Glomerular endothelial cell (primary cell): Measurements from ENCODE around the gene FRAT2. TPM values are rescaled to one million over a fixed set of nuclear protein-coding genes. Genes with fewer than 3 reads are reported as not detected.

Source experiments
- DNase-seq: peaks from one replicate; pipeline ENCODE4 v3.0.0-alpha.2; 2011; ENCODE audit warnings: low read depth, low spot score; ENCODE audit errors: extremely low read depth
- total RNA-seq: library from RNA; depleted of rRNA; stranded (reverse); fragments of >200 nt; gene quantifications from 2 replicates; pipeline ENCODE4 v1.2.3, GENCODE V29; 2015

Gene FRAT2
- total RNA-seq, 1 donor from 2014 or later = 10.6 TPM

DNA sequence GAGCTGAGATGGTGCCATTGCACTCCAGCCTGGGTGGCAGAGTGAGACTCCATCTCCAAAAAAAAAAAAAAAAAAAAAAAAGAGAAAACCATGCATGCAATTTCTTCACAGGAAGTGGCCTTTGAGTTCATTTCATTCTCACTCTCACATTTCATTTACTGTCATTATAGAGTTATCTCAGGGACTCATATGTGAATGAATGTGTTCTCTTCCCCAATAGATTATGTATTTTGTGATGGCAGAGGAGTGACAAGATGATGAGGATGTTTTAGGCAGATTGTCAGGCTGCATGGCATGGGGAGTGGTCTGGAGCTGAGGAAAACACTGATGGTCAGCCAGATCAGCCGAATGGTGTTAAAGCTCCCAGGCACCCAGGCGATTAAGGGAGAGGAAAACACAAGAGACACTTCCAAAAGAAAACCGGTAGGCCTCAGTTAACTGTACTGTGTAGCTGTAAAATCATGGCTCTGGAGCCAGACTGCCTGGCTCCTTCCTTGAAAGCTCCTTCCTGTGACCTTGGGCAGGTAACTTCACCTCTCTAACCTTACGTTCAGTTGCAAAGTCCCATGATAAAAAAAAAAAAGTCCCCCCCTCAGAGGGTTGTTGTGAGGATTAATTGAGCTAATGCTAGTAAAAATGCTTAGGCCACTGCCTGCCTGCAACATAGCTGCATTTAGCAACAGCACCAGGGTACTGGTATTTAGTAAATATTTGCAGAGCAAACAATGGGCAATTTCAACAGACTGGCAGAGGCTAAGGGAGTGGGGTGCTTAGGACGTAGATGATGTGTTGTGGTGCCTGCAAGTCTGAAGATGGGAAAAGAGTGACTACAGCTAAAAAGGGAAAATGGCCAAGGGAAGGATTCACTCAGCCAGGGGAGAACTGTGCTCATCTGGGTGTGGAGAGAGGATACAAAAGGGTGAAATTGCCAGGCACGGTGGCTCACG, 6.9 kb downstream of the FRAT2 start:
- no peak for DNase-seq

DNA sequence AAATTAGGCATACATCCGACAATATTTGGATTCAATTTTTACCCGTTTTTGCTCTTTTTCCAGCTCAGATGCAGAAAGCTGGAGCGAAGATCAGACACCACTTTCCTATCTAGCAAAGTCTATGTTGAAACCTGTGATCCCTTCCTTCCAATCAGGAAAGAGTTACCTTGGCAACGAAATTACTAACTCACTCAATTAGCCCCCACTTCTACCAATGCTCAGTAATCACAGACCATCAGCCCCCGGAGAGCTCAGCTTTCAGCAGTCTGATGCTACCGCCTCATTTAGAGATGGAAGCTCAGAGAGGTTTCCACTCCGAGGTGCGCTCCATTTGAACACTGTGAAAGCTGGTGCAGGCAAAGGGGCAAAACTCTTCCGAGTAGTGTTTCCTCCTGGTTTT, 8.8 kb downstream of the FRAT2 start:
- DNase-seq = no peak

DNA sequence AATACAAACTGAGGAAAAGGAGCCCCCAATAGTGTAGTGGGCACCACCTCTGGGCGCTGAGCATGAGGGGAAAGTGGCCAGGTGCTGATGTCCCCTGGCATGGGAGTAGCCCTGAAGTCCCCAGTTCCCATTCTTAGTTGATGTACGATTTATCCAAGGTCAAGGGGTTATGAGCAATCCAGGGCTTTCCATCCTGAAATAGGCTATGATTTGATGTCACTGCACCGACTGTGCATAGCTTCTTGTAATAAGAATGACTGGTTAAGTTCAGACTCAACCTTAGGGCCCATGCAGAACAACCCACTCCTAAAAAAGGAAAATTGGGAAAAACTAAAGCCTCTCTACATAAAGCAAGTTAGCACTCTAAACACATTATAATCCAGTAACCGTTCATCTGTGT, 11.0 kb downstream of the FRAT2 start:
- DNase-seq = no peak

DNA sequence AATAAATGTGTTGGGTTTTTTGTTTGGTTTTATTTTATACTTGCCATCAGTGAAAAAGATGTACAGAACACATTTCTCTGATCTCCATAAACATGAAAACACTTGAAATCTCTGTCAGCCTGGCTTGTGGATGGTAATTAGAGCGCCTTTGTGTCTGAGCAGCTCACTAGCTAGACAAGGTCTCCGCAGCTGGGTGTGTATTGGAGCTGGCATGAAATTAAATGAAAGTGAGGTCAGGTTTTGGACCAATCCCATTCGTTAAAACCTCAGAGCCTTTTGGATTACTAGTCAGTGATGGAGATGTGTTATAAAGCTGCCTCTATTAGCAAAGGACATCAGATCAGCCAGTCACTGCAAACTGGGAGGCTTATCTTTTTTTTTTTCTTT, 12.7 kb downstream of the FRAT2 start:
- no peak for DNase-seq

DNA sequence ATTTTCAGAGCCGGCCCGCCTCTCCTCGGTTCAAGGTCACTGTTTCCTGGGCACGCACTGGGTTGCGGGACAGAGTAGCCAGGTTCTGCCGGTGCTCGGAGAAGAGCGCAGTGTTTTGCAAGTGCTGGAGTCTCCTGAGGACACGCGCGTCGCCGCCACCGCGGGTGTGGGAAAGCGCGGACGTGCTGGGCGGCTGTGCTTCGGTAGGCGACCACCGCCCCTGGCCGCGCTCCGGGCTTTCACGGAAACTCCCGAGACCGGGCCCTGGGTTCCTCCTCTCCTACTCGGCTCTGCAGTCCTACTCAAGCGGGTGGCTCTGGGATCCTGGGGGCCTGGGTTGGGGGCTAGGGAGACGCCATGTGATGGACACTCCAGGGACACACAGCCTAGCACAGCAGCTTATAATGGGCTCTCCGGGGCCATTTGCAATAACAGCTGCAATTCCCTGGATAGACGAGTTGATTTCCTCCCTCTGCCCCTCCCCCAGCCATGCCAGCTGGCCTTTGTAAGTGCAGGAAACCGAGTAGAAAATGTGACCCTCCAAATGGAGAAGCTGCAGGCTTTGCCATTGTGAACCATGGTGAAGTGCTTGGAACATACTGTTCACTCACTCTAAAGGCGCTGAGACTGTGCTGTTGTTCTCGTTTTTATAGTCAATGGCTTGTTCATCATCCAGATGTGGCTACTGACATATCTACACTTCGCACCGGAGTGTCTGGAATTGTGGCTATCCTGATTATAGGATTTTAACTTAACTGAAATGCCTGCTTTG, 13.3 kb downstream of the FRAT2 start:
- DNase-seq = no peak

DNA sequence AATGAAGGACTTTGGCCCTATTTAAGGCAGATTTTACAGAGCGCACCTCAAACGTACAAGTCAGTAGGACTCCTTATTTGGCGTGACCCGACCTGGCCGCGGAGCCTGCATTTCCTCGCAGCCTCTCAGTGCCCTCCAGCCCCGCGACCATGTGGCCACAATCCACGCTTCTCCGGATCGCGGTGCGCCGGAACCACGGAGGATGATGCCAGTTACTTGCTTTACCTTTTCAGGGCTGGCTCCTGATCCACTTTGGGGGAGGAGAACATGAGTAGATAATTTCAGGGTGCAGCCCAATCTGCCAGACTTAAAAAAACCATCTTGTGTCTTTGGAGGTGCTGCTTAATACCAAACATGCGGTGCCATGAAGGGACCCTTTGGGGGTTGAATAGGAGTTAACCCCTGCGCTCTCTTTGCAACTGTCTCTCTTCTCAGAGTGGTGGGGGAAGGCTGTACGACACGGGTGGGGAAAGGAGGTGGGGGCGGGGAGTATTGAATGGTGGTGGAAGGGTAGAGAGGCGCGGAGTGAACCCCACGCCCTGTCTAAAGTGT, 14.0 kb downstream of the FRAT2 start:
- no peak for DNase-seq

DNA sequence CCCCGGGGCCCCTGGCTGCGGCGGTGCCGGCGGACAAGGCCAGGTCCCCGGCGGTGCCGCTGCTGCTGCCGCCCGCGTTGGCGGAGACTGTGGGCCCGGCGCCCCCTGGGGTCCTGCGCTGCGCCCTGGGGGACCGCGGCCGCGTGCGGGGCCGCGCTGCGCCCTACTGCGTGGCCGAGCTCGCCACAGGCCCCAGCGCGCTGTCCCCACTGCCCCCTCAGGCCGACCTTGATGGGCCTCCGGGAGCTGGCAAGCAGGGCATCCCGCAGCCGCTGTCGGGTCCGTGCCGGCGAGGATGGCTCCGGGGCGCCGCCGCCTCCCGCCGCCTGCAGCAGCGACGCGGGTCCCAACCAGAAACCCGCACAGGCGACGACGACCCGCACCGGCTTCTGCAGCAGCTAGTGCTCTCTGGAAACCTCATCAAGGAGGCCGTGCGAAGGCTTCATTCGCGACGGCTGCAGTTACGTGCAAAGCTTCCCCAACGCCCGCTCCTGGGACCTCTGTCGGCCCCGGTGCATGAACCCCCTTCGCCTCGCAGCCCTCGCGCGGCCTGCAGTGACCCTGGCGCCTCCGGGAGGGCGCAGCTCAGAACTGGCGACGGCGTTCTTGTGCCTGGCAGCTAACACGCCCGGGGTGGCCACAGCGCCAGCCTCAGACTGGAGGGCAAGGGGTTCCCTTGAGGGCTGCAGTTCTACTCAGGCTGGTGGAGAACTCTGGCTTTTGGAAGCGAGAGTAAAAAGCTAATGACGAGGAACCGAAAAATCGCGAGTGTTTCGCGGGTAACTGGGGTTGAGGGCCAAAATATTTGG, 14.7 kb downstream of the FRAT2 start:
- DNase-seq = no peak

DNA sequence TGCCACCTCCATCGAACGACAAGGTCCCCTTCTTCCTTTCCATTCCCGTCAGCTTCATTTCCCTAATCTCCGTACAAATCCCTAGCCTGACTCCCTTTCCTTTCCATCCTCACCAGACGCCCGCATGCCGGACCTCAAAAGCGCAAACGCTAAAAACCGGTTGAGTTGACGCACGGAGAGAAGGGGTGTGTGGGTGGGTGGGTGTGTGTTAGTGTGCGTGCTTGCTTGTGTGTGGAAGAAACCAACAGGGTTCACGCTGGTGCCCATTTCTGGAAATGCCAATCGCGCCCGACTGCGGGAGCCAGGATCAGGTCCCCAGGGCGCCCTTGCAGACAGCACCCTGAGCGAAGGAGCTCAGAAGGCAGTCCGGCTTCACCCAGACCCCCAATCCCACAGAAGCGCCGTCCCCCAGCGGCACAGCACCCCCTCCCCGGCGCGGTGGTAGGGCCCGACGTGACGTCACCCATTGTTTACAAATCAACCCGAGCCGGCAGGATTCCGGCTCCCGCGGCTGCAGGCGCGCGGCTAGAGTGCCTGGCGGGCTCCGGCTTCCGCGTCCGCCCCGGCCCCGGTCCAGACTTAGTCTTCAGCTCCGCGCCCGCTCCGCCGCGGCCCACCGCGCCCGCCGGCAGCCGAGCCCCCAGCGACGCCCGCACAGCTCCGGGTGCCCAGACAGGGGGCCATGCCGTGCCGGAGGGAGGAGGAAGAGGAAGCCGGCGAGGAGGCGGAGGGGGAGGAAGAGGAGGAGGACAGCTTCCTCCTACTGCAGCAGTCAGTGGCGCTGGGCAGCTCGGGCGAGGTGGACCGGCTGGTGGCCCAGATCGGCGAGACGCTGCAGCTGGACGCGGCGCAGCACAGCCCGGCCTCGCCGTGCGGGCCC, 15.5 kb downstream of the FRAT2 start, which contains the start of gene FRAT1:
FRAT1 (plus strand) TSS at position 500 of the 880 bp plus-strand sequence; CDS start at position 683, 183 bp downstream.
- no peak for DNase-seq

DNA sequence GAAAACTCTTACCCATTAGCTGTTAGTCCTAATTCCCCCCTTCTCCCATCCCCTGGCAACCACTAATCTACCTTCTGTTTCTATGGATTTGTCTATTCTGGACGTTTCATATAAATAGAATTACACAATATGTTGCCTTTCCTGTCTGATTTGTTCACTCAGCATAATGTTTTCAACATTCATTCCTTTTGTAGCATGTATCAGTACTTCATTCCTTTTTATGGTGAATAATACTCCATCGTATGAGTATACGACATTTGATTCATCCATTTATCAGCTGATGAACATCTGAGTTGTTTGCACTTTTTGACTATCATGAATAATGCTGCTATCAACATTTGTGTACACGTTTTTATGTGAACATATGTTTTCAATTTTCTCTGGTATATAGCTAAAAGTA, 19.9 kb downstream of the FRAT2 start:
- no peak for DNase-seq

DNA sequence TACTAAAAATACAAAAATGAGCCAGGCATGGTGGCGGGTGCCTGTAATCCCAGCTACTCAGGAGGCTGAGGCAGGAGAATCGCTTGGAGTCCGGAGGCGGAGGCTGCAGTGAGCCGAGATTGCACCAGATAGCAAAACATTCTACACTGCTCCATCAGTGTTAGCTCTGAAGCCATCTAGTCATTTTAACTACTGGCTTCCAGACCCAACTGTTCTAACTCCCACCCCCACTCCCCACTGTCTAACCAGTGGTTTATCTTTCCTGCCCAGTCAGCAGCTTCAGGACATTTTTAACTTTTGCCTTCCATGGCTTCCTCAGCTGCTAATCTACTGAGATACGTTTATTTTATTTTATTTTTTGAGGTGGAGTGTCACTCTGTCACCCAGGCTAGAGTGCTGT, 21.6 kb downstream of the FRAT2 start:
- DNase-seq = no peak

DNA sequence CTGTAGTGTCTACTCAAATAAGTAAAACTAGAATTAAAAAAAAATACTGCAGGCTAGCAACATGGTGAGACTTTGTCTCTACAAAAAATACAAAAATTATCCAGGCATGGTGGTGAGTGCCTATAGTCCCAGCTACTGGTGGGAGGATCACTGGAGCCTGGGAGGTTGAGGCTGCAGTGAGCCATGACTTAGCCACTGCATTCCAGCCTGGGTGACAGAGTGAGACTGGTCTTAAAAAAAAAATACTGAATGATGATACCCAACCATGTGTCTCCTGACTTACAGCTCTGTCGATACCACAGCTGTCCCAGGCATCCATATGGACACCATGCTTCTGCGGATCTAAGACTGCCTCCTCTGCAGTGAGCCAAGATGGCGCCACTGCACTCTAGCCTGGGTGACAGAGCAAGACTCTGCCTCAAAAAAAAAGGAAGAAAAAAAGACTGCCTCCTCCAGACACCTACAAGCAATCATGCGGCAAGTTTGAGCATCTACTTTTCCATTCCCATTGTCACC, 23.4 kb downstream of the FRAT2 start:
- DNase-seq = no peak

DNA sequence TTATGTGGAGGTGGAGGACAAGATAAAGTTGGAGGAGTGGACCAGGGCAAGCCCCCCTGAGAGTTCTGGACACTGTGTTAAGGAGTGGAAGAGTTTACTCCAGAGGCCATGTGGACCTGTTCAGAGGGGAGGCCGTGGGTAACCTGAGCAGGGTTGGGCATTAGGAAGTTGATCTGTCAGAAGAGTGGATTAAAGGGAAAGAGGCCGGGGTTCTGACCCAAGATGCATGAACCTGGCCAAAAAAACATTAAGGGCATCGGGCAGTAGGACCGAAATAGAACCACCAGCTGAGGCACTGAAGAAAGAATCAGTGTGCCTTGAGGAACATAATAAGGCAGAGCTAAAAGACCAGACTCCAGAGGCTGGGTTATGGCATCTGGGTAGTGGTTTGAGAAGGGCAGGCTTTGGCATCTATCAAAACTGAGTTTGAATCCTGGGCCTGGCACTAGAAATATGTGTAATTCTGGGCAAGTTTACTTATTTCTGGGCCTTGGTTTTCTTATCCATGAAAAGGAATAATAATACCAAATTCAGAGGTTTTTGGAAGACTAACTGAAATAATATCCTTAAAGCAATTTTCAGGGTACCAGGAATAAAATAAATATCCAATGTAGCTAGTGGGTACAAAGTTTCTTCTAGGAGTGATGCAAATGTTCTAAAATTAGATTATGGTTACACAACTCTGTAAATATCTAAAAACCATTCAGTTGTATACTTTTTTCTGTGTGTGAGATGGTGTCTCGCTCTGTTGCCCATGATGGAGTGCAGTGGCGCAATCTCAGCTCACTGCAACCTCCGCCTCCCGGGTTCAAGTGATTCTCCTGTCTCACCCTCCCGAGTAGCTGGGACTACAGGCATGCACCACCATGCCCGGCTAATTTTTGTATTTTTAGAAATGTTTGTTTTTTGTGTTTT, 26.4 kb downstream of the FRAT2 start:
- DNase-seq = no peak

DNA sequence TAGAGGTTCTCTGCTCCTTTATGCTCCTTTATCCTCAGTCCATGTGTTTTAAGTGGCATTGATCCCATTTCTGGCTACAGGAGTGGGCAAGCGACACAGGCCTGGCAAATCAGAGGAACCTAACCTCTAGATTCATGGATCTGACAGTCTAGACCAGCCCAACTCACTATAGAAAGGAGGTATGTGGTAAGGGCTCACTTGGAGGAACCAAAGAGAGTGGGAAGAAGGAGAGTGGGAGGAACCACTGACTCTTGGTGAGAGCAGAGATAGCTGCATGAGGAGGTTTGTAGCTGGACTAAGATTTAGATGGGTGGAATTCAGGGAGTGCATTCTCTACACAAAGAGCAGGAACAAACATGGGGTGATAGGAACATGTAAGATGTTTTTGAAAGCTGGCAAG, 27.1 kb downstream of the FRAT2 start:
- DNase-seq = no peak

DNA sequence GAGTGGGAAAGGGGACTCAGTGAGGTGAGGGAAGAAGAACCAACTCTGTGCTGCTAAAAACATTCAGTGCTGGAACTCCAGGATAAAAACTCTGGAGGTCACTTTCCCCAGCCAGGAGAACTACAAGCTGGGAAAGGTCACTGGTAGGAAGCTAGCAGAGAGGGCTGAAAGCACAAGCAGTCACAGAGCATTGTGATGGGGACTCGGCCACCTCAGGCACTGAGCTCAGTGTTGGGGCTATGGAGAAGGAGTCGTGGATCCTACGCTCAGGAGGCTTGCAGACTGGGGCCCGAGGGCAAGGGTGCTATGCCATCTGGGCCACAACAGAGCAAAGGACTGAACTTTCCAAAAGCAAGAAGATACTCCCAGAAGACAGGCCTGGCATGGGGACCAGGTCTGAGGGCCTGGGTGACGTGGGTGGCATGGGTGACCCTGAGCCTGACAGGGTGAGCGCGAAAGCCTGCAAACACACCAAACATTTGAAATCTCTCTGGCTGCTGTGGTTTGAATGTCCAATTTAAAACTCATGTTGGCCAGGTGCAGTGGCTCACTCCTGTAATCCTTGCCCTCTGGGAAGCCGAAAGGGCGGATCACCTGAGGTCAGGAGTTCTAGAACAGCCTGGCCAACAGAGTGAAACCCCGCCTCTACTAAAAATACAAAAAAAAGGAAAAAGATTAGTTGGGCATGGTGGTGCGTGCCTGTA, 32.3 kb downstream of the FRAT2 start:
- no peak for DNase-seq

DNA sequence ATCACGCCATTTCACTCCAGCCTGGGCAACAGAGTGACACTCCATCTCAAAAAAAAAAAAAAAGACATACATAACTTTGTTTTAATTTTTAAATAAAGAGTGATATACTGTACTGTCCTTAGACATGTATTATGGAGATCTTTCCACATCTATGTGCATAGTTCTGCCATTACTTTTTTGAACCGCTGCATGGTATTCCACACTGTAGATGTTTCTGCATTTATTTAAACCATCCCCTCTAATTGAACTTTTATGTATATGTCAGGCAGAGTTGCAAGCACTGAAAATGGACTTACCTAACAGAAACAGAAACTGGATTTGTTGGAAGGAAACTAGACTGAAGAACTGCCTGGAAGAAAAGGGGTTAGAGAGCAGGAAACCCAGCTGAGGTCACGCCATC, 33.5 kb downstream of the FRAT2 start:
- no peak for DNase-seq

DNA sequence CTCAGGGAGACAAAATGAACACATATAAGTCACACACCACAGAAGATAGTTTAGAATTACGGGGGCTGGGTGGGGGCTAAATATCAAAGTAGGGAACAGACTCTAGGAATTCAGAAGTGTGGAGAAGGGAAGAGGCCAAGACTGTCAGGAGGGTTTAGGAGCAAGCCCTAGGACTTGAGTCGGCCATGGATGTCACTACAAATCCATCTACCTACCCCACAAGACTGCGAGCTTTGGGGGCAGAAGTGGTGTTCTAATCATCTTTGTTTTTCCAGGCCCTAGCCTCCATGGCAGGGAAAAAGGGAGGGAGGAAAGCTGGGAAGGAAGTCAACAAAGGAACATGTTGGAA, 36.3 kb downstream of the FRAT2 start:
- DNase-seq = no peak

DNA sequence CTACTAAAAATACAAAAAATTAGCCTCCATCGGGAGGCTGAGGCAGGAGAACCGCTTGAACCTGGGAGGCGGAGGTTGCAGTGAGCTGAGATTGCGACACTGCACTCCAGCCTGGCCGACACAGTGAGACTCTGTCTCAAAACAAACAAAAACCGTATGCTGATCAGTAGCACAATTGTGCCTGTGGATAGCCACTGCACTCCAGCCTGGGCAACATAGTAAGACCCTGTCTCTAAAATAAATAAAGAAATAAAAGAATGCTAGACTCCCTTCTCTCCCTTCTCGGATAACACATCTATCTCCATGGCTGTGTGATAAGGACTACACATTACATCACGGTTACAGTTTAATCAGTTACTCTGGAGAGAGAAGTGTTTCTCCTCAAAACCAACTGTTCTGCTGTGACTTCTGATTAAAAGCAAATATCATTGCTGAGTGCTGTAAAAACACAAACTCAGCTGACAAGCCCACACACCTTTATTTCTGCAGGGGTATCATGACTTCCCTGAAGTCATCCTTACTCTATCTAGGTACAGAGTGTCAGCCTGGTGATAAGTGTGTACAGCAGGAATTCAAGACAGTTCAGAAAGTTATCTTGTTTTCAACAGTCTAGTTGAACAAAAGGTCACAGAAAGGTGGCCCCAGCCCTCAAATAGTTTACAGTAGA, 36.8 kb downstream of the FRAT2 start:
- DNase-seq = no peak

DNA sequence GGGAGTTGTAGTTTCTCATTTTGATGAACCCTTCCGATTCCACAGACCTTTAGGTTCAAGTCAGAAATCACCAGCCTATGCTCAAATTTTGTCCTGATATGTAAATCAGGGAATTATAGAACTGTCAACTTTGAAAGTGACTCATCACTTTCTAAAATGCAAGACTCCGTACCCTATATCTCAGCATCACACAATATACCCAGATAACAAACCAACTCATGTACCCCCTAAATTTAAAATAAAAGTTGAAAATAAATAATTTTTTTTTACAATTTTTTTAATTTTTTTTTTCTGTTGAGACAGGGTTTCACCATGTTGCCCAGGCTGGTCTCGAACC, 41.7 kb downstream of the FRAT2 start:
- DNase-seq = no peak
